ENCODE measurements around the gene TM7SF3.
"Not testable (repeated sequence)": the region's sequence is repeated elsewhere in the genome, so short reads cannot be mapped to it uniquely, and the experiment has no call there.

The TM7SF3 gene

GRCh38 chr12:27014085-27014858 lies at the start of gene TM7SF3:
TM7SF3 (minus strand) TSS chr12:27014384; CDS start chr12:27014168, 216 bp downstream.
- DNase-seq (ENCODE audit: low read depth, low spot score) = peak; percentile 86

GRCh38 chr12:27063250-27063851 lies 49.2 kb upstream of the TM7SF3 start:
- DNase-seq (ENCODE audit: low read depth, low spot score) = no peak

GRCh38 chr12:27061317-27061716 lies 47.1 kb upstream of the TM7SF3 start:
- no peak for DNase-seq (ENCODE audit: low read depth, low spot score)

GRCh38 chr12:27060740-27061139 lies 46.6 kb upstream of the TM7SF3 start:
- DNase-seq (ENCODE audit: low read depth, low spot score) = no peak

- DNase-seq (ENCODE audit: low read depth, low spot score) = no peak
These were observed 43.4 kb upstream of the TM7SF3 start for GRCh38 chr12:27057543-27057942.

GRCh38 chr12:27055966-27056365 lies 41.8 kb upstream of the TM7SF3 start:
- DNase-seq (ENCODE audit: low read depth, low spot score) = no peak

GRCh38 chr12:27052742-27053141 lies 38.6 kb upstream of the TM7SF3 start:
- DNase-seq (ENCODE audit: low read depth, low spot score) = no peak

GRCh38 chr12:27052176-27052575 lies 38.0 kb upstream of the TM7SF3 start:
- no peak for DNase-seq (ENCODE audit: low read depth, low spot score)

GRCh38 chr12:27048822-27049752 lies 34.9 kb upstream of the TM7SF3 start:
- DNase-seq (ENCODE audit: low read depth, low spot score) = no peak

GRCh38 chr12:27042018-27042417 lies 27.8 kb upstream of the TM7SF3 start:
- not testable (repeated sequence) for DNase-seq (ENCODE audit: low read depth, low spot score)

- not testable (repeated sequence) for DNase-seq (ENCODE audit: low read depth, low spot score)
These were observed 26.5 kb upstream of the TM7SF3 start for GRCh38 chr12:27040637-27041036.

GRCh38 chr12:27034607-27035293 lies 20.6 kb upstream of the TM7SF3 start:
- DNase-seq (ENCODE audit: low read depth, low spot score) = no peak

GRCh38 chr12:27032679-27033078 lies 18.5 kb upstream of the TM7SF3 start:
- no peak for DNase-seq (ENCODE audit: low read depth, low spot score)

- no peak for DNase-seq (ENCODE audit: low read depth, low spot score)
These were observed 17.3 kb upstream of the TM7SF3 start for GRCh38 chr12:27031531-27031930.

- no peak for DNase-seq (ENCODE audit: low read depth, low spot score)
These were observed 12.1 kb upstream of the TM7SF3 start for GRCh38 chr12:27026257-27026656.

GRCh38 chr12:27025116-27025515 lies 10.9 kb upstream of the TM7SF3 start:
- no peak for DNase-seq (ENCODE audit: low read depth, low spot score)

GRCh38 chr12:27024291-27024690 lies 10.1 kb upstream of the TM7SF3 start:
- no peak for DNase-seq (ENCODE audit: low read depth, low spot score)

GRCh38 chr12:27020761-27021160 lies 6.6 kb upstream of the TM7SF3 start:
- DNase-seq (ENCODE audit: low read depth, low spot score) = no peak

- no peak for DNase-seq (ENCODE audit: low read depth, low spot score)
These were observed 3.9 kb upstream of the TM7SF3 start for GRCh38 chr12:27018037-27018436.

GRCh38 chr12:27017163-27017823 lies 3.1 kb upstream of the TM7SF3 start:
- not testable (repeated sequence) for DNase-seq (ENCODE audit: low read depth, low spot score)

- no peak for DNase-seq (ENCODE audit: low read depth, low spot score)
These were observed 1.5 kb upstream of the TM7SF3 start for GRCh38 chr12:27015730-27016076.

Data from activated naive CD8-positive, alpha-beta T cell treated with anti-CD3 and anti-CD28 coated beads, Interleukin-2, amount 50 U/mL, for 16 hours (primary cell).